ENCODE data around the gene PLEKHM3.

Gene PLEKHM3, protein sequence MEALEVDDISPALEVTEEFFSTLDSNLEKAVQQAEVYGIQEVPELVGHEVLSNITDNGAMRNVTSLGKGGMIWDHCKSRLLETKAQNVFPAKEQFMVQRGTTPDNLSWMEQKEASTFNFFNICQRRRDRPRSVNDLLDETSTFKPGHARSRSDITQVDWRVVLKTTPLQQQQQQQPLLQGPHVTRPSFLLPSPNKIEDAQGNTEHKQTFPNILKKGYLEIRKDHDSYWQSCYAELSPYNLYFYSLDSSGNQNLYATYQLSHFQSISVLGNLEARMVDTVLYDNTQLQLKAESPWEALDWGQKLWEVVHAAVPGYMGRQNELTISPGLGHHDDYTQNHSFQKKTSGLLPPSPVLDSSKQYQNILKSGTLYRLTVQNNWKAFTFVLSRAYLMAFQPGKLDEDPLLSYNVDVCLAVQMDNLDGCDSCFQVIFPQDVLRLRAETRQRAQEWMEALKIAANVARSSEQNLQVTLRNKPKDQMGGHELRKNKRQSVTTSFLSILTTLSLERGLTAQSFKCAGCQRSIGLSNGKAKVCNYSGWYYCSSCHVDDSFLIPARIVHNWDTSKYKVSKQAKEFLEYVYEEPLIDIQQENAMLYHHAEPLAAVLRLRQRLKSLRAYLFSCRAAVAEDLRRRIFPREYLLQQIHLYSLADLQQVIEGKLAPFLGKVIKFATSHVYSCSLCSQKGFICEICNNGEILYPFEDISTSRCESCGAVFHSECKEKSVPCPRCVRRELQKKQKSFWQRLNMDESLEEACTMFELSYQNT

DNA sequence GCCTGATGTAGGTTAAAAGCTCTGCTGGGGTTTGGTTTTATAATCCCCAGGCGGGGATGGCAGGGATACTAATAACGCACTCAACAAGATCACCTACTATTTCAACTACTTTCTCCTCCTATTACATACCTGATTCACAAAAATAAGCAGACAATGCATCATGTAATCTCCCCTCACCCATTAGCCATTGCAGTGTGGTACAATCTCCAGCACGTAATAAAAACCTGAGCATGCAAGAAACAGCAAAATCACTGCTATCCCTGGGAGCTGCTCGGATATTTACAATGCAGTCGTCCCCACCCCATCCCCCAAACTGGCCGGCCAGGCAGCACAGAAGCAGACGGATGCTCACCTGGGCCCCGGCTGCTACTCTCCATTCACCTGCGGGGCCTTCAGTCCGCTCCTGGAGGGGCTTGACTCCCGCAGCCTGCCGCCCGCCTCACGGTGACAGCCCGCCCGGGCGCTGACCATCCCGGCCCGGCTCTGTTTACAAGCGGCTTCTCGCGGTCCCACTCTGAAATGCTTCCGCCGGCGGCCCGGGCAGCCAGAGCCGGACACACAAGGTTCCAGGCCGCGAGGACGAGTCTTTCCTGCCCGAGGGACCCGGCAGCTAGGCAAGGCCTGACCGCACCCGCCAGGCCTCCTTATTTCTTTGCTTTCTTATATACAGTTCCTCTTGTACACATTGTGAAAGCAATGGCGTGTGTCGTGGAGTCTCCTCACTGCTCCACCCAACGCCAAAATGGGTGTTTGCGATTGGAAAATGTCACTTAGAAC is at the start of gene PLEKHM3:
Gene PLEKHM3, minus strand, starts transcription at position 491 of the 777 bp plus-strand sequence. CDS start 23,888 bp downstream, outside the sequence.
- Histone ChIP-seq H3K4me1 (ENCODE audit: control insufficient read depth, insufficient read depth, low read length) (peaks cover 6% of the 10 kb centered on the region), H3K27ac (ENCODE audit: low read depth, low read length) (peak within 1 kb of the TSS; percentile 24; the same call in 1 of the 2 replicates), H3K9me3 (ENCODE audit: control insufficient read depth, insufficient read depth, low read depth, low read length) (no peaks in the 10 kb centered on the region), H3K4me3 (ENCODE audit: low read depth, low read length) (peak within 1 kb of the TSS; percentile 91), H3K9ac (ENCODE audit: low read length) (peak within 1 kb of the TSS; percentile 74), H3K27me3 (ENCODE audit: control insufficient read depth, insufficient read depth, low read length) (no peaks in the 10 kb centered on the region), H3K36me3 (ENCODE audit: control insufficient read depth, insufficient read depth, low read length) (no peaks in the 10 kb centered on the region)

DNA sequence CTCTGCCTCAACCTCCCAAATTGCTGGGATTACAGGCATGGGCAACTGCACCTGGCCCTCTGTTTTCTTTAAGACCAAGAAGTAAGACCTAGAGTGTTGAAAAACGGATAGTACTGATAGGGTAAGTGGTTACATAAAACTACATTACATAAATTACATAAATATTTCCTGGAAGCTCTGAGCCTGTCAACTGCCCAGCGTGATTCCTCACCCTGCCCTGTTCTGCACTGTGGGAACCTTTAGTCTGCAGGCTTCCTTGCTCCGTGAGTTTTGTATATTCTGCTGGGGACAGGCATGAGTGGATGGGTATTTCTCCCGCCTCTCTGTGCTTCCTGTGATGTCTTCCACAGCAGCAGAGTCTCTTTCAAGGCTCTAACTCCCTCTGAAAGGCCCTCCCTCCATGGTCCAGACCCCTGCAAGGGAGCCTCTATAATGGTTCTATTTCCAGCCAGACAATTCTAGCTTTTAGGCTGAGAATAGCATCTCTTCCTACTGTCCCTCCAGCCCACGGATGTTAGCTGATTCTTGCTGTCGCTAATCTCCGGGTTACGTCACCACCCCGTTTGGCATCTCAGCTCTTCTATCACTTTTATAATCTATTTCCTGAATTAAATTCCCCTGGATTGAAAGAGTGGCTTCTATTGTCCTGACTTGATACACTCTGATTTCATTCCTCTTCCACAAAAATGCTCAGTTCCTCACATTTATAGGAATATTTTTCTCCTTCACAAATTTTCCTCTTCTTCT is 49.5 kb upstream of the PLEKHM3 start:
- no peaks in the 10 kb centered on the region for H3K9me3 ChIP-seq (ENCODE audit: control insufficient read depth, insufficient read depth, low read depth, low read length)
- H3K27ac ChIP-seq (ENCODE audit: low read depth, low read length), result no peak overlapping the region

DNA sequence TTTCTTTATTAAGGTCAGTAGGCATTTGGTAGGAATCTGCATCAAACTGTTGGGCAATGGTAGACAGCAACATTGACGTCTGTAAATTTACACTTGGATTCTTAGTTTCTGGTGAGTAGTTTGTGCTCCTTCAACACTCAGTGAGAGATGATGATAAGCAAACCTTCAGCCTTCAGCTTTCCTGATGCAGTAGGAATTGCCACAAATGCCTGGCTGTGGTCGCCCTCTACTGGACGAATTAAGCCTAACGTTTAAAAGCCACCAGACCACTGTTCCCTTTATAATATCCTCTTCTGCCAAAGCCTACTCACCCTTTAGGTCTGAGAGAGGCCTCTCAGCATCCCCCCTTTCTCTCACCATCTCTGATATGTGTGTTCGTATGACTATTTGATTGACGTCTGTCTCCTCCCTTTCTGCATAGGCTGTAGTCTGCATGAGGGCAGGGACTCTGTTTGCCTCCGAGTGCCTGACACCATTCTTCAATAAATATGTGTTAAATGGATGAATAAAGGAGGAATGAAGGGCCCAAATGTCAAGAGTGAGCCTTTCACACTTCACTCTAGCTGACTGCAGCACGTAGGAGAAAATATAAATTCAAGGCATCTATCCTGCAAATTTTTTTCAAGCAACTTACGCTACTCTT is 47.0 kb upstream of the PLEKHM3 start:
- H3K4me1 ChIP-seq (ENCODE audit: control insufficient read depth, insufficient read depth, low read length), result no peaks in the 10 kb centered on the region
- no peak overlapping the region for H3K27ac ChIP-seq (ENCODE audit: low read depth, low read length)
- no peak overlapping the region for H3K4me3 ChIP-seq (ENCODE audit: low read depth, low read length)
- no peak overlapping the region for H3K9ac ChIP-seq (ENCODE audit: low read length)
- H3K27me3 ChIP-seq (ENCODE audit: control insufficient read depth, insufficient read depth, low read length), result no peaks in the 10 kb centered on the region
- H3K9me3 ChIP-seq (ENCODE audit: control insufficient read depth, insufficient read depth, low read depth, low read length), result no peaks in the 10 kb centered on the region
- no peaks in the 10 kb centered on the region for H3K36me3 ChIP-seq (ENCODE audit: control insufficient read depth, insufficient read depth, low read length)

More for the DNA sequence above, 49.5 kb upstream of the PLEKHM3 start:
- no peak overlapping the region for H3K9ac ChIP-seq (ENCODE audit: low read length)
- no peaks in the 10 kb centered on the region for H3K36me3 ChIP-seq (ENCODE audit: control insufficient read depth, insufficient read depth, low read length)
- H3K4me3 ChIP-seq (ENCODE audit: low read depth, low read length), result no peak overlapping the region
- no peaks in the 10 kb centered on the region for H3K27me3 ChIP-seq (ENCODE audit: control insufficient read depth, insufficient read depth, low read length)
- no peaks in the 10 kb centered on the region for H3K4me1 ChIP-seq (ENCODE audit: control insufficient read depth, insufficient read depth, low read length)

DNA sequence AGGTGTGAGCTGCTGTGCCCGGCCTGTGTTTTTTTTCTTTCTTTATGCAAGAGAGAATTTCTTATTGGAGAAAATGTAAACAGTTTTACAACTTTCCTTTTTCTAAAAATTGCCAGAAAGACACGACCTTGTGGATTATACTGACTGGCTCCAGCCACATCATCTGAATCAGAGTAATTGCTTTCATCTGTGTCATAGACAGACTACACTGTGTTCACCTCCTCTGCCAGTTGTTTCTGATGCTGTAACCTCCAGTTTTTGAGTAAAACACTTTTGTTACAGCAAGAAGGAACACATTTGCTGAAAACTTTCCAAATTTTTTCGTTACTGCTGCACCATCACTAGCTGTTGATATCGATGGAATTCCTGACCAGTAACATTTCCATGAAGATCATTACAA is 43.9 kb upstream of the PLEKHM3 start:
- Histone ChIP-seq H3K4me3 (ENCODE audit: low read depth, low read length) (no peak overlapping the region), H3K36me3 (ENCODE audit: control insufficient read depth, insufficient read depth, low read length) (no peaks in the 10 kb centered on the region), H3K27me3 (ENCODE audit: control insufficient read depth, insufficient read depth, low read length) (no peaks in the 10 kb centered on the region), H3K4me1 (ENCODE audit: control insufficient read depth, insufficient read depth, low read length) (no peaks in the 10 kb centered on the region), H3K9ac (ENCODE audit: low read length) (no peak overlapping the region), H3K9me3 (ENCODE audit: control insufficient read depth, insufficient read depth, low read depth, low read length) (no peaks in the 10 kb centered on the region), H3K27ac (ENCODE audit: low read depth, low read length) (no peak overlapping the region)

DNA sequence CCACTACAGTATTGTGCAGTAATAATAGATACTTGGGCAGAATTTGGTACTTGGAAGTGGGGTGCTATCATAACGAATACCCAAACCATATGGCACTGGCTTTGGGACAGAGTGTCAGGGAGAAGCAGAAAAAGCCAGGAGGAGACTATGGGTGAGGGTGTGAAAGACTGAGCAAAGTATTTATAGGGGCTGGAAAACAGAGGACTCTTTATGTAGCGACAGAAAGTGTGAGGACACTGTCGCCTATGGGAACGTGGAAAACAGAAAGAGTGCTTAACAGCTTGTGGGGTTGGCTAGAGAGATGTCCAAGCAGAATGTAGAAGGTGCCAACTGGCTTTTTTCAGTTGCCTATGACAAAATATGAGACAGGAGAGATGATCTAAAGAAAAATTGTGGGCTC is 40.7 kb upstream of the PLEKHM3 start:
- H3K9ac ChIP-seq (ENCODE audit: low read length), result no peak overlapping the region
- H3K27ac ChIP-seq (ENCODE audit: low read depth, low read length), result no peak overlapping the region
- H3K9me3 ChIP-seq (ENCODE audit: control insufficient read depth, insufficient read depth, low read depth, low read length), result no peaks in the 10 kb centered on the region
- H3K4me3 ChIP-seq (ENCODE audit: low read depth, low read length), result no peak overlapping the region
- H3K27me3 ChIP-seq (ENCODE audit: control insufficient read depth, insufficient read depth, low read length), result no peaks in the 10 kb centered on the region
- no peaks in the 10 kb centered on the region for H3K4me1 ChIP-seq (ENCODE audit: control insufficient read depth, insufficient read depth, low read length)
- no peaks in the 10 kb centered on the region for H3K36me3 ChIP-seq (ENCODE audit: control insufficient read depth, insufficient read depth, low read length)

DNA sequence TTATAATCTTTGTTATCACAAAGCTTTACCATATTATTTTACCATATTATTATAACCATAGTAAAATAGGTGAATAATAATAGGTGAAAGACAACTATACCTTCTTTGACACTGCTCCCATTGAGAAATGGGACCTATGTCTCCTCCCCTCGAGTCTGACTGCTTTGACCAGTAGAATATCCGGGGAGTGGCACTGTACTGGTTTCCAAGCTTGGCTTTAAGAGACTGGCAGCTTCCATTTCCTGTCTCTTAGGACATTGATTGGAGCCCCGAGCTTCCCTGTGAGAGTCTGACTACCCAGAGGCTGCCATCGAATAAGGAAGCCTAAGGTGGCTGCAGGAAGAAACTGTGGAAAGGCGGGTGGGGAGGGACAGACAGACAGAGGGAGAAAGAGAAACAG is 40.1 kb upstream of the PLEKHM3 start:
- Histone ChIP-seq H3K27ac (ENCODE audit: low read depth, low read length) (no peak overlapping the region), H3K4me3 (ENCODE audit: low read depth, low read length) (no peak overlapping the region), H3K4me1 (ENCODE audit: control insufficient read depth, insufficient read depth, low read length) (no peaks in the 10 kb centered on the region), H3K36me3 (ENCODE audit: control insufficient read depth, insufficient read depth, low read length) (no peaks in the 10 kb centered on the region), H3K9ac (ENCODE audit: low read length) (no peak overlapping the region), H3K9me3 (ENCODE audit: control insufficient read depth, insufficient read depth, low read depth, low read length) (no peaks in the 10 kb centered on the region), H3K27me3 (ENCODE audit: control insufficient read depth, insufficient read depth, low read length) (no peaks in the 10 kb centered on the region)

DNA sequence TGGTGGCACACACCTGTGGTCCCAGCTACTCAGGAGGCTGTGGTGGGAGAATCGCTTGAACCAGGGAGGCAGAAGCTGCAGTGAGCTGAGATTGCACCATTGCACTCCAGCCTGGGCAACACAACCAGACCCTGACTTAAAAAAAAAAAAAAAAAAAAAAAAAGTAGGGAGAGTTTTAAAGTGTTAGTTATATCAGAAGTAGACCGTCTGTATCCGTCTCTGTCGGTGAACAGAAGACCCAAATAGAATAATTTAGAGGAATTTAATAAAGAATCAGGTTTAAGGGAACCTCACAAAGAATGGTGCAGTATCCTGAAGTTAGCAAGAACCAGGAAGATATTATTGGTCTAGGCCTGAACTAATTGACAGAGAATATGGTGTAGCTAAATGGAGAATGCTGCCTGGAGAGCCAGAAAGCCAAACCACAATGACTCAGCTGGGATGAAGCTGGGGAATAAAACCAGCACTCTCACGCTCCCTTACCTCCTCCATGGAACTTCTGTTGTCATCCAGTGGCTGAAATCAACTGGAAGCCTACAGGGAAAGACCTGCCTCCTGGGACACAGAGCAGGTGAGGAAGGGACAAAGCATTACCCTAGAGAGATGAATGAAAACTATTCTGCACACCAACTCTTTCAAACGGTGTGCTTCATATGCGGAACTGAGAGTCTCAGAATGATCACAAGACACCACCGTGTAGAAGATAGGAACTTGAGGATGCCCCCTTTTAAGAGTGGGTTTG is 39.1 kb upstream of the PLEKHM3 start:
- Histone ChIP-seq H3K36me3 (ENCODE audit: control insufficient read depth, insufficient read depth, low read length) (no peaks in the 10 kb centered on the region), H3K27ac (ENCODE audit: low read depth, low read length) (no peak overlapping the region), H3K4me3 (ENCODE audit: low read depth, low read length) (no peak overlapping the region), H3K9ac (ENCODE audit: low read length) (no peak overlapping the region), H3K9me3 (ENCODE audit: control insufficient read depth, insufficient read depth, low read depth, low read length) (no peaks in the 10 kb centered on the region), H3K27me3 (ENCODE audit: control insufficient read depth, insufficient read depth, low read length) (no peaks in the 10 kb centered on the region), H3K4me1 (ENCODE audit: control insufficient read depth, insufficient read depth, low read length) (no peaks in the 10 kb centered on the region)

DNA sequence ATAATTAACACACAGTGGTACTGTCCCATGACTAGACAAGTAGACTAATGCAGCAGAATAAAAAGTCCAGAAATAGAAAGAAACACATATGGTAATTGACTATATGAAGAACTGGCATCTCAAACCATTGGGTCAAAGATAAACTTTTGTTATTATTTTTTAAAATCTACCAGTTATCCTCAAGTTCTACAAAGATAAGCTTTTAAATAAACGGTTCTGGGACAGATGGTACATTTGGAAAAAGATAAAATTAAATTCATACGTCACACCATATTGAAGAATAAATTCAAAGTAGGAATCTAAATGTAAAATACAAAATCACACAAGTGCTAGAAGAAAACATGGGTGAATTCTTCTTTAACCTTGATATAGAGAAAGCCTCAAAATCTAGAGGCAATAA is 37.6 kb upstream of the PLEKHM3 start:
- Histone ChIP-seq H3K36me3 (ENCODE audit: control insufficient read depth, insufficient read depth, low read length) (no peaks in the 10 kb centered on the region), H3K27ac (ENCODE audit: low read depth, low read length) (no peak overlapping the region), H3K4me1 (ENCODE audit: control insufficient read depth, insufficient read depth, low read length) (no peaks in the 10 kb centered on the region), H3K4me3 (ENCODE audit: low read depth, low read length) (no peak overlapping the region), H3K27me3 (ENCODE audit: control insufficient read depth, insufficient read depth, low read length) (no peaks in the 10 kb centered on the region), H3K9ac (ENCODE audit: low read length) (no peak overlapping the region), H3K9me3 (ENCODE audit: control insufficient read depth, insufficient read depth, low read depth, low read length) (no peaks in the 10 kb centered on the region)

DNA sequence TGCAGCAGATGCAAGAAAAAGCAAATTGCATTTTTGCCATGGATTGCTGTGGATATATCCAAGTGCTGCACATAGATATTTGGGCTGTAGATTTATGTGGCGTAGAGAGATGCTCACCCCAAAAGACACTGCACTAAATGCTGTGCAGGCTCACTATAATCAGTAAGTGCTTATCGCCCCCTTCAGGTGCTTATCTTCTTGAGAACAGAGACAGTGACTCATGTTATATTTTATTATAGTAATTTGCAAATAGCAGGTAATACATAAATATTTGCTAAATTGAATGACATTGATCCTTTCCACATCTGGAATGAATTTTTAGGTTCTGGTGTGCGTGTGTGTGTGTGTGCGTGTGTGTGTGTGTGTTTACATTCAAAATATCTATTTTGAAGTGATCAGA is 36.8 kb upstream of the PLEKHM3 start:
- Histone ChIP-seq H3K9me3 (ENCODE audit: control insufficient read depth, insufficient read depth, low read depth, low read length) (no peaks in the 10 kb centered on the region), H3K4me1 (ENCODE audit: control insufficient read depth, insufficient read depth, low read length) (no peaks in the 10 kb centered on the region), H3K27me3 (ENCODE audit: control insufficient read depth, insufficient read depth, low read length) (no peaks in the 10 kb centered on the region), H3K9ac (ENCODE audit: low read length) (no peak overlapping the region), H3K36me3 (ENCODE audit: control insufficient read depth, insufficient read depth, low read length) (no peaks in the 10 kb centered on the region), H3K4me3 (ENCODE audit: low read depth, low read length) (no peak overlapping the region), H3K27ac (ENCODE audit: low read depth, low read length) (no peak overlapping the region)

DNA sequence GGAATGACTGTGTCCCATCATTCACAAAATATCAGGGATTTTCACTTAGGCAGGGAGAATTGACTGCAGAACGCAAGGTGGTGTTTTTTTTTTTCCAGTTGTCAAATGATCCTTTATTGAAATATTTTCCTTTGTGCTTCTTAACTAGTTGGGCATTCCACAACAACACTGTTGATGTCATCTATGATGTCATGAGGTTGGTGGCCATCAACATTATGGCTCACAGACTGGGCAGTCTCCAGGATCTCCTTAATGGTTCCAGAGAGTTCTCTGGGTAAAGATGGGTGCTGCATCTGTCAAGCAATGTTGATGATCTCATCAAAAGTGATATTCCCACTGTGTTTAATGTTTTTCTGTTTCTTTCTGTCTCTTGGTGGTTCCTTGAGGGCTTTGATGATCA is 31.8 kb upstream of the PLEKHM3 start:
- Histone ChIP-seq H3K27ac (ENCODE audit: low read depth, low read length) (no peak overlapping the region), H3K36me3 (ENCODE audit: control insufficient read depth, insufficient read depth, low read length) (no peaks in the 10 kb centered on the region), H3K4me3 (ENCODE audit: low read depth, low read length) (no peak overlapping the region), H3K27me3 (ENCODE audit: control insufficient read depth, insufficient read depth, low read length) (no peaks in the 10 kb centered on the region), H3K9me3 (ENCODE audit: control insufficient read depth, insufficient read depth, low read depth, low read length) (no peaks in the 10 kb centered on the region), H3K4me1 (ENCODE audit: control insufficient read depth, insufficient read depth, low read length) (no peaks in the 10 kb centered on the region), H3K9ac (ENCODE audit: low read length) (no peak overlapping the region)

Data from HUES6 (cell line).